Endothelial cell of umbilical vein (primary cell): Measurements from ENCODE around the gene RARRES1. TPM values are rescaled to one million over a fixed set of nuclear protein-coding genes. Genes with fewer than 3 reads are reported as not detected.

Experiments used
- BruUV-seq: library from RNA; stranded (reverse); fragments of 400-500 nt; replicated peaks from 2 replicates; lab custom pipeline; 2021; lab: Mats Ljungman, UMichigan
- CTCF ChIA-PET: fragments of 300-600, 350-600 bp; sonication (Branson Sonifier 250); formaldehyde crosslinking; loops from one replicate; lab custom pipeline; 2021; ENCODE audit warnings: antibody characterized with exemption, inconsistent platforms; lab: Charles Lee
- POLR2A ChIA-PET: fragments of 300-600, 350-600 bp; sonication (Branson Sonifier 250); formaldehyde crosslinking; loops from one replicate; lab custom pipeline; 2021; ENCODE audit warnings: antibody characterized with exemption, inconsistent platforms; lab: Charles Lee
- DNase-seq: peaks from one replicate; pipeline ENCODE4 v3.0.0-alpha.2; 2011; ENCODE audit warnings: low read depth, low spot score
- FAIRE-seq: peaks from 2 replicates; lab custom pipeline; 2011; peaks lifted over from hg19 to GRCh38; lab: Jason Lieb, UNC
- H2AFZ ChIP-seq: 2 replicates; pipeline ENCODE4 v1.6.0; 2012; ENCODE audit warnings: low read depth, low read length, control low read depth, inconsistent platforms
- H3K27ac ChIP-seq: 2 replicates; pipeline ENCODE4 v1.5.1; 2011; ENCODE audit warnings: low read depth, mild to moderate bottlenecking, control low read depth, low read length, moderate library complexity; ENCODE audit not compliant: insufficient read depth
- H3K27me3 ChIP-seq, 2 experiments: 2 replicates each; pipeline versions ENCODE4 v1.6.0 to v1.6.1; 2011; ENCODE audit warnings: low read length in 2 of 2, mixed read lengths in 1 of 2; ENCODE audit not compliant: control insufficient read depth in 2 of 2, insufficient read depth in 2 of 2
- H3K36me3 ChIP-seq, 2 experiments: 2 replicates in 1 of 2; 3 replicates in 1 of 2; pipeline ENCODE4 v1.5.1; 2011; ENCODE audit warnings: low read length in 2 of 2, mild to moderate bottlenecking in 1 of 2, moderate library complexity in 1 of 2; ENCODE audit not compliant: control insufficient read depth in 2 of 2, insufficient read depth in 2 of 2; ENCODE audit errors: extremely low read depth in 1 of 2
- H3K4me1 ChIP-seq: 3 replicates; pipeline ENCODE4 v1.5.1; 2011; ENCODE audit warnings: mild to moderate bottlenecking, low read length; ENCODE audit not compliant: control insufficient read depth, insufficient read depth; ENCODE audit errors: extremely low read depth
- H3K4me2 ChIP-seq: 2 replicates; pipeline ENCODE4 v1.6.1; 2011; ENCODE audit warnings: low read length, control low read depth, mixed read lengths; ENCODE audit not compliant: insufficient read depth
- H3K4me3 ChIP-seq, 3 experiments: fragments of 200-600 bp in 1 of 3; sonication (generic), shearing (Covaris generic) in 1 of 3; replicated peaks in 1 of 3; 2 replicates each; pipeline ENCODE4 v1.5.1; 2011 to 2016; ENCODE audit warnings: control low read depth in 3 of 3, low read length in 3 of 3, mild to moderate bottlenecking in 2 of 3, inconsistent platforms in 1 of 3, low read depth in 1 of 3, moderate library complexity in 1 of 3; ENCODE audit not compliant: insufficient read depth in 1 of 3
- H3K79me2 ChIP-seq: 2 replicates; pipeline ENCODE4 v1.6.0; 2012; ENCODE audit warnings: low read length, inconsistent platforms; ENCODE audit not compliant: control insufficient read depth, insufficient read depth
- H3K9ac ChIP-seq: replicated peaks from 2 replicates; pipeline ENCODE3; 2011; ENCODE audit warnings: low read length, control low read depth; ENCODE audit not compliant: insufficient read depth; ENCODE audit errors: extremely low read depth
- H3K9me1 ChIP-seq: replicated peaks from 3 replicates; pipeline ENCODE4 v1.6.0; 2011; ENCODE audit warnings: mild to moderate bottlenecking, low read length; ENCODE audit not compliant: control insufficient read depth, insufficient read depth; ENCODE audit errors: extremely low read depth
- H3K9me3 ChIP-seq: replicated peaks from 2 replicates; pipeline ENCODE4 v1.5.1; 2012; ENCODE audit warnings: low read length, inconsistent platforms; ENCODE audit not compliant: control insufficient read depth, insufficient read depth
- H4K20me1 ChIP-seq: replicated peaks from 2 replicates; pipeline ENCODE3; 2011; ENCODE audit warnings: mild to moderate bottlenecking, low read length; ENCODE audit not compliant: control insufficient read depth, insufficient read depth; ENCODE audit errors: extremely low read depth
- EZH2 ChIP-seq: IDR thresholded peaks from 2 replicates; pipeline ENCODE4 v1.6.1; 2012; ENCODE audit warnings: borderline replicate concordance, low read depth, mild to moderate bottlenecking, moderate library complexity, low read length, inconsistent platforms; ENCODE audit not compliant: severe bottlenecking
- FOS ChIP-seq: IDR thresholded peaks from 2 replicates; pipeline ENCODE4 v1.6.1; 2011; ENCODE audit warnings: mild to moderate bottlenecking, low read length, moderate library complexity, borderline replicate concordance; ENCODE audit not compliant: insufficient read depth
- GATA2 ChIP-seq: IDR thresholded peaks from 2 replicates; pipeline ENCODE4 v1.7.0; 2011; ENCODE audit warnings: low read depth, mild to moderate bottlenecking, moderate library complexity, mixed read lengths, low read length; ENCODE audit not compliant: insufficient read length, insufficient read depth
- JUN ChIP-seq: IDR thresholded peaks from 2 replicates; pipeline ENCODE4 v1.6.1; 2011; ENCODE audit warnings: borderline replicate concordance, low read depth; ENCODE audit not compliant: insufficient read length, insufficient read depth
- MYC ChIP-seq: IDR thresholded peaks from one replicate; pipeline ENCODE4 v1.6.1; 2011; ENCODE audit warnings: mild to moderate bottlenecking, low read depth, low read length
- POLR2A ChIP-seq: IDR thresholded peaks from 2 replicates; pipeline ENCODE4 v1.6.1; 2012; ENCODE audit warnings: low read depth, mild to moderate bottlenecking, control low read depth, low read length
- POLR2AphosphoS5 ChIP-seq: IDR thresholded peaks from 2 replicates; pipeline ENCODE4 v1.6.1; 2012; ENCODE audit warnings: low read depth, mild to moderate bottlenecking, control low read depth, low read length, moderate library complexity; ENCODE audit not compliant: insufficient read depth
- dilution Hi-C: fragments of 300-500 bp; cut with MboI; formaldehyde crosslinking; loops from one replicate; pipeline ENCODE4 v1.15.0; 2019; ENCODE audit warnings: low sequenced_read_pairs; ENCODE audit not compliant: extremely low pct_ligation_motif_present
- intact Hi-C: fragments of 100-400 bp; cut with micrococcal nuclease; formaldehyde crosslinking; loops from one replicate; pipeline ENCODE4 v1.10.0; 2022
- polyA plus RNA-seq, 4 experiments: library from polyadenylated mRNA; depleted of rRNA in 3 of 4; stranded (reverse) in 3 of 4; unstranded in 1 of 4; fragments of >200 nt; gene quantifications; 2 replicates each; pipeline versions ENCODE4 v1.2.1 to v1.2.3, GENCODE V29; 2011 to 2012; ENCODE audit warnings: missing spikeins in 1 of 4
- total RNA-seq: library from RNA; stranded (reverse); gene quantifications from 2 replicates; pipeline ENCODE4 v1.2.3, GENCODE V29; 2021
- TF ChIP-seq, protein P1 (sequence below), 2 donors: IDR thresholded peaks; 1 replicate in 1 of 2; 2 replicates in 1 of 2; pipeline ENCODE4 v1.5.1; 2011; ENCODE audit warnings: low read length in 2 of 2, mild to moderate bottlenecking in 2 of 2, moderate library complexity in 2 of 2, control low read depth in 1 of 2, inconsistent platforms in 1 of 2, low read depth in 1 of 2; ENCODE audit not compliant: insufficient read depth in 1 of 2; ENCODE audit errors: extremely low read depth in 1 of 2
- TF ChIP-seq, protein P2 (sequence below): IDR thresholded peaks from 2 replicates; pipeline ENCODE4 v1.6.1; 2011; ENCODE audit not compliant: insufficient read depth, insufficient read length

RARRES1 gene
- total and polyA plus RNA-seq, 2 donors (not counting 3 experiments of a cell fraction or from before 2014, with no cell fraction given), result 0.98 to 1.5 TPM

DNA sequence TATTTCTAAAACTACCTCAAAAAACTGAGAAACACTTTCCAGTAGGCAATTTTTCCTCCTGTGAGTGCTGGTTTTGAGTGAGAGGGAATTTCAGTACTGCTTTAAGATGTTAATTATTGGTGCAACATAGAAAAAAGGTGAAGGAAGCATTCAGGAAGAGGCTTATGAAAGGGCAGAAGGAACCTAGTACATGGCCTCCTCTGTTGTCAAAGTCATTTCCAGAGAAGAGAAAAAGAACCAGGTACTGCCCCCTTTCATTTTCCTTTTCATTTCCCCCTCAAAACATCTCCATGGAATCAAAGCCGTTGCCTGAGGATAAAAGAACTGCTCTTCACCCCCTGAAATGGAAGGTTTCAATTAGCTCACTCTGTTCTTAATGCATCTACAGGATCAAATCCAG lies 19.8 kb downstream of the RARRES1 start:
- no peak overlapping the region for H3K4me2 ChIP-seq
- ChIA-PET CTCF (interaction anchor here (1.1 to 3.8 kb wide), 10 partner anchors 8 to 82 kb away, joined by 3 to 29 read pairs (median 10); partner anchors contain the start of genes GFM1 and LXN), POLR2A (interaction anchor here (1.5 kb wide), 1 partner anchor 9 kb away, joined by 4 read pairs; no protein-coding TSS in a partner anchor)
- no peaks in the 10 kb centered on the region for H3K36me3 ChIP-seq
- dilution Hi-C loops (no loop called here), intact Hi-C loops (loop anchor here (2.0 to 10.0 kb wide), 3 partner anchors 40 to 1052 kb away; partner anchors contain the start of gene LXN)
- H2AFZ ChIP-seq, result no peak overlapping the region
- H4K20me1 ChIP-seq, result no peaks in the 10 kb centered on the region
- H3K79me2 ChIP-seq, result no peaks in the 10 kb centered on the region
- H3K27ac ChIP-seq, result peak overlapping the region; percentile 59
- no peak for FAIRE-seq
- H3K4me1 ChIP-seq, result peaks cover 46% of the 10 kb centered on the region
- no peaks in the 10 kb centered on the region for H3K9me3 ChIP-seq
- no peak overlapping the region for H3K4me3 ChIP-seq
- TF ChIP-seq GATA2 (no peak), JUN (no peak), FOS (no peak), POLR2AphosphoS5 (no peak), MYC (no peak), POLR2A (no peak), EZH2 (no peak)
- TF ChIP-seq, protein P1, sequence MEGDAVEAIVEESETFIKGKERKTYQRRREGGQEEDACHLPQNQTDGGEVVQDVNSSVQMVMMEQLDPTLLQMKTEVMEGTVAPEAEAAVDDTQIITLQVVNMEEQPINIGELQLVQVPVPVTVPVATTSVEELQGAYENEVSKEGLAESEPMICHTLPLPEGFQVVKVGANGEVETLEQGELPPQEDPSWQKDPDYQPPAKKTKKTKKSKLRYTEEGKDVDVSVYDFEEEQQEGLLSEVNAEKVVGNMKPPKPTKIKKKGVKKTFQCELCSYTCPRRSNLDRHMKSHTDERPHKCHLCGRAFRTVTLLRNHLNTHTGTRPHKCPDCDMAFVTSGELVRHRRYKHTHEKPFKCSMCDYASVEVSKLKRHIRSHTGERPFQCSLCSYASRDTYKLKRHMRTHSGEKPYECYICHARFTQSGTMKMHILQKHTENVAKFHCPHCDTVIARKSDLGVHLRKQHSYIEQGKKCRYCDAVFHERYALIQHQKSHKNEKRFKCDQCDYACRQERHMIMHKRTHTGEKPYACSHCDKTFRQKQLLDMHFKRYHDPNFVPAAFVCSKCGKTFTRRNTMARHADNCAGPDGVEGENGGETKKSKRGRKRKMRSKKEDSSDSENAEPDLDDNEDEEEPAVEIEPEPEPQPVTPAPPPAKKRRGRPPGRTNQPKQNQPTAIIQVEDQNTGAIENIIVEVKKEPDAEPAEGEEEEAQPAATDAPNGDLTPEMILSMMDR (IDR thresholded peaks at IDR 0.05; ENCODE audit: extremely low read depth in 1 of 2, insufficient read depth in 1 of 2, low read depth in 1 of 2, low read length in 2 of 2), result no peak
- TF ChIP-seq, protein P2, sequence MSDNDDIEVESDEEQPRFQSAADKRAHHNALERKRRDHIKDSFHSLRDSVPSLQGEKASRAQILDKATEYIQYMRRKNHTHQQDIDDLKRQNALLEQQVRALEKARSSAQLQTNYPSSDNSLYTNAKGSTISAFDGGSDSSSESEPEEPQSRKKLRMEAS, result no peak
- no peaks in the 10 kb centered on the region for H3K9me1 ChIP-seq
- H3K27me3 ChIP-seq, result no peaks in the 10 kb centered on the region
- no peak for DNase-seq
- H3K9ac ChIP-seq, result no peak overlapping the region
- no TSS peak for BruUV-seq
